Trophoblast cell (in vitro differentiated cells and primary cell): ENCODE measurements around the gene MAP7D1.

Source experiments
- DNase-seq, 2 donors: peaks; one replicate each; pipeline ENCODE4 v3.0.0-alpha.2; 2016
- H2AFZ ChIP-seq: 2 replicates; pipeline ENCODE4 v1.6.1; 2013; ENCODE audit warnings: low read length, moderate library complexity, mild to moderate bottlenecking; ENCODE audit not compliant: insufficient read depth, poor library complexity
- H2AK5ac ChIP-seq: 2 replicates; pipeline ENCODE4 v1.6.1; 2013; ENCODE audit warnings: mild to moderate bottlenecking, low read length
- H2BK120ac ChIP-seq: 2 replicates; pipeline ENCODE4 v1.6.1; 2013; ENCODE audit warnings: low read length, mild to moderate bottlenecking, moderate library complexity; ENCODE audit not compliant: insufficient read depth, poor library complexity
- H2BK12ac ChIP-seq: 2 replicates; pipeline ENCODE4 v1.6.1; 2013; ENCODE audit warnings: mild to moderate bottlenecking, low read length, moderate library complexity
- H2BK5ac ChIP-seq: 2 replicates; pipeline ENCODE4 v1.6.1; 2013; ENCODE audit warnings: low read length, low read depth, moderate library complexity, mild to moderate bottlenecking; ENCODE audit not compliant: poor library complexity
- H3K14ac ChIP-seq: 2 replicates; pipeline ENCODE4 v1.6.1; 2013; ENCODE audit warnings: mild to moderate bottlenecking, low read length
- H3K18ac ChIP-seq: 2 replicates; pipeline ENCODE4 v1.6.1; 2013; ENCODE audit warnings: mild to moderate bottlenecking, low read length
- H3K23ac ChIP-seq: 2 replicates; pipeline ENCODE4 v1.6.1; 2013; ENCODE audit warnings: low read length
- H3K27ac ChIP-seq: 2 replicates; pipeline ENCODE4 v1.5.1; 2013; ENCODE audit warnings: low read depth, mild to moderate bottlenecking, inconsistent platforms, low read length, moderate library complexity
- H3K27me3 ChIP-seq: 2 replicates; pipeline ENCODE4 v1.6.1; 2013; ENCODE audit warnings: inconsistent platforms, mild to moderate bottlenecking, low read length, moderate library complexity; ENCODE audit not compliant: insufficient read depth
- H3K36me3 ChIP-seq, 2 experiments: 1 replicate in 1 of 2; 2 replicates in 1 of 2; pipeline ENCODE4 v1.6.1; 2013; ENCODE audit warnings: low read length in 2 of 2, mild to moderate bottlenecking in 2 of 2, moderate library complexity in 1 of 2; ENCODE audit not compliant: insufficient read depth in 2 of 2, control insufficient read depth in 1 of 2
- H3K4ac ChIP-seq: 2 replicates; pipeline ENCODE4 v1.6.1; 2013; ENCODE audit warnings: low read depth, mild to moderate bottlenecking, low read length, moderate library complexity
- H3K4me1 ChIP-seq, 2 experiments: 1 replicate in 1 of 2; 2 replicates in 1 of 2; pipeline ENCODE4 v1.6.1; 2013; ENCODE audit warnings: low read length in 2 of 2, mild to moderate bottlenecking in 2 of 2, moderate library complexity in 1 of 2; ENCODE audit not compliant: insufficient read depth in 2 of 2, control insufficient read depth in 1 of 2
- H3K4me2 ChIP-seq: 2 replicates; pipeline ENCODE4 v1.6.1; 2013; ENCODE audit warnings: inconsistent platforms, mild to moderate bottlenecking, low read length, moderate library complexity
- H3K4me3 ChIP-seq: 2 replicates; pipeline ENCODE4 v1.5.1; 2013; ENCODE audit warnings: mild to moderate bottlenecking, low read depth, low read length, inconsistent platforms
- H3K79me1 ChIP-seq: one replicate; pipeline ENCODE4 v1.6.1; 2013; ENCODE audit warnings: low read length
- H3K79me2 ChIP-seq: 2 replicates; pipeline ENCODE4 v1.6.1; 2013; ENCODE audit warnings: low read length, mild to moderate bottlenecking; ENCODE audit not compliant: control insufficient read depth, insufficient read depth, poor library complexity
- H3K9ac ChIP-seq: 2 replicates; pipeline ENCODE4 v1.6.1; 2013; ENCODE audit warnings: mild to moderate bottlenecking, low read length
- H3K9me3 ChIP-seq: 2 replicates; pipeline ENCODE4 v1.6.1; 2013; ENCODE audit warnings: low read depth, mild to moderate bottlenecking, control low read depth, inconsistent platforms, low read length; ENCODE audit not compliant: insufficient read depth
- H4K12ac ChIP-seq: 2 replicates; pipeline ENCODE4 v1.6.1; 2013; ENCODE audit warnings: low read depth, mild to moderate bottlenecking, low read length, moderate library complexity
- H4K8ac ChIP-seq: 2 replicates; pipeline ENCODE4 v1.6.1; 2013; ENCODE audit warnings: low read depth, mild to moderate bottlenecking, low read length, moderate library complexity
- H4K91ac ChIP-seq: one replicate; pipeline ENCODE4 v1.6.1; 2013; ENCODE audit warnings: low read depth, mild to moderate bottlenecking, low read length, moderate library complexity
- WGBS: extraction: QIAGEN DNeasy Blood & Tissue Kit; methylation state at CpG from one replicate; pipeline ENCODE4 v1.1.7; 2013; ENCODE audit warnings: missing lambda C conversion rate; ENCODE audit not compliant: insufficient read length, insufficient coverage; ENCODE audit errors: extremely low coverage; 5-methylcytosine and 5-hydroxymethylcytosine counted together

MAP7D1 gene

GRCh38 chr1:36177589-36178431 lies 21.9 kb downstream of the MAP7D1 start:
- no peaks in the 10 kb centered on the region for H3K79me2 ChIP-seq
- no peaks in the 10 kb centered on the region for H3K9me3 ChIP-seq
- H2BK12ac ChIP-seq, result no peak overlapping the region
- no peak overlapping the region for H3K14ac ChIP-seq
- no peak for DNase-seq
- H2AK5ac ChIP-seq, result no peak overlapping the region
- H3K23ac ChIP-seq, result no peak overlapping the region
- H3K79me1 ChIP-seq, result no peaks in the 10 kb centered on the region
- no peak overlapping the region for H2AFZ ChIP-seq
- no CpG with 5 or more reads among the region's 33 CpGs for WGBS
- no peak overlapping the region for H4K8ac ChIP-seq
- H4K12ac ChIP-seq, result no peak overlapping the region
- no peak overlapping the region for H2BK5ac ChIP-seq
- no peak overlapping the region for H3K9ac ChIP-seq
- no peak overlapping the region for H3K4me3 ChIP-seq
- no peak overlapping the region for H4K91ac ChIP-seq
- no peak overlapping the region for H3K27ac ChIP-seq
- H3K4me2 ChIP-seq, result no peak overlapping the region
- H3K4ac ChIP-seq, result no peak overlapping the region
- no peaks in the 10 kb centered on the region for H3K27me3 ChIP-seq
- H2BK120ac ChIP-seq, result no peak overlapping the region
- peaks cover 83 to 88% of the 10 kb centered on the region in 2 experiments for H3K36me3 ChIP-seq
- H3K18ac ChIP-seq, result no peak overlapping the region
- peaks cover 4 to 6% of the 10 kb centered on the region in 2 experiments for H3K4me1 ChIP-seq

- H2AK5ac ChIP-seq, result no peak overlapping the region
- no peaks in the 10 kb centered on the region for H3K27me3 ChIP-seq
- H3K9ac ChIP-seq, result no peak overlapping the region
- H3K9me3 ChIP-seq, result no peaks in the 10 kb centered on the region
- H2AFZ ChIP-seq, result no peak overlapping the region
- DNase-seq, result peak; percentile 33 to 56
- H4K8ac ChIP-seq, result no peak overlapping the region
- no peak overlapping the region for H3K23ac ChIP-seq
- H3K79me1 ChIP-seq, result no peaks in the 10 kb centered on the region
- peaks cover 4 to 6% of the 10 kb centered on the region in 2 experiments for H3K4me1 ChIP-seq
- H3K4me3 ChIP-seq, result no peak overlapping the region
- no peak overlapping the region for H2BK5ac ChIP-seq
- no peak overlapping the region for H2BK120ac ChIP-seq
- H2BK12ac ChIP-seq, result no peak overlapping the region
- H4K91ac ChIP-seq, result no peak overlapping the region
- no peak overlapping the region for H3K14ac ChIP-seq
- H3K4me2 ChIP-seq, result no peak overlapping the region
- H3K27ac ChIP-seq, result no peak overlapping the region
- no peak overlapping the region for H4K12ac ChIP-seq
- no peaks in the 10 kb centered on the region for H3K79me2 ChIP-seq
- H3K36me3 ChIP-seq, result peaks cover 78 to 80% of the 10 kb centered on the region in 2 experiments
- no peak overlapping the region for H3K4ac ChIP-seq
- H3K18ac ChIP-seq, result no peak overlapping the region
- WGBS, result no CpG with 5 or more reads among the region's 62 CpGs
Measured at GRCh38 chr1:36178471-36179219, 22.7 kb downstream of the MAP7D1 start.

GRCh38 chr1:36179220-36179600 lies 23.2 kb downstream of the MAP7D1 start:
- H3K9me3 ChIP-seq, result no peaks in the 10 kb centered on the region
- peaks cover 73 to 75% of the 10 kb centered on the region in 2 experiments for H3K36me3 ChIP-seq
- peak overlapping the region; percentile 32 for H4K8ac ChIP-seq
- H3K79me2 ChIP-seq, result no peaks in the 10 kb centered on the region
- H3K4me2 ChIP-seq, result no peak overlapping the region
- no peak overlapping the region for H3K14ac ChIP-seq
- H3K79me1 ChIP-seq, result no peaks in the 10 kb centered on the region
- no peak overlapping the region for H2AK5ac ChIP-seq
- H3K18ac ChIP-seq, result peak overlapping the region; percentile 9
- no peak overlapping the region for H3K23ac ChIP-seq
- no peak overlapping the region for H4K12ac ChIP-seq
- no CpG with 5 or more reads among the region's 19 CpGs for WGBS
- H2BK120ac ChIP-seq, result no peak overlapping the region
- H3K4me1 ChIP-seq, result peaks cover 4 to 6% of the 10 kb centered on the region in 2 experiments
- no peak overlapping the region for H2BK5ac ChIP-seq
- no peak overlapping the region for H3K4ac ChIP-seq
- H3K27me3 ChIP-seq, result no peaks in the 10 kb centered on the region
- H4K91ac ChIP-seq, result no peak overlapping the region
- no peak overlapping the region for H3K9ac ChIP-seq
- no peak overlapping the region for H2AFZ ChIP-seq
- H3K27ac ChIP-seq, result no peak overlapping the region
- H3K4me3 ChIP-seq, result no peak overlapping the region
- no peak for DNase-seq
- H2BK12ac ChIP-seq, result no peak overlapping the region

- Histone ChIP-seq H3K36me3 (peaks cover 39 to 41% of the 10 kb centered on the region in 2 experiments), H2BK12ac (no peak overlapping the region), H3K27ac (no peak overlapping the region), H3K14ac (no peak overlapping the region), H3K4me2 (no peak overlapping the region), H2BK5ac (no peak overlapping the region), H3K9me3 (no peaks in the 10 kb centered on the region), H3K79me1 (no peaks in the 10 kb centered on the region), H3K4me3 (no peak overlapping the region), H3K4ac (no peak overlapping the region), H3K23ac (no peak overlapping the region), H3K4me1 (peaks cover 4 to 6% of the 10 kb centered on the region in 2 experiments), H4K8ac (no peak overlapping the region), H2BK120ac (no peak overlapping the region), H3K18ac (no peak overlapping the region), H3K9ac (no peak overlapping the region), H4K12ac (no peak overlapping the region), H3K79me2 (no peaks in the 10 kb centered on the region), H2AK5ac (no peak overlapping the region), H3K27me3 (no peaks in the 10 kb centered on the region), H2AFZ (no peak overlapping the region), H4K91ac (no peak overlapping the region)
- WGBS, result no CpG with 5 or more reads among the region's 2 CpGs
- no peak for DNase-seq
Measured at GRCh38 chr1:36182734-36183133, 26.8 kb downstream of the MAP7D1 start.
